Lung (tissue), 12 donors: ENCODE measurements around the gene TSEN34. TPM values are rescaled to one million over a fixed set of nuclear protein-coding genes. Genes with fewer than 3 reads are reported as not detected.
"Not testable (repeated sequence)": the region's sequence is repeated elsewhere in the genome, so short reads cannot be mapped to it uniquely, and the experiment has no call there.

Source experiments
- ATAC-seq: fragments of 200-7000 bp; cut with Tn5 transposase; one replicate; pipeline ENCODE4 v1.9.1; 2020; ENCODE audit warnings: moderate number of reproducible peaks; ENCODE audit not compliant: insufficient read depth, low FRiP score
- DNase-seq, 3 donors: peaks; one replicate each; pipeline ENCODE4 v3.0.0-alpha.2; 2013 to 2017
- H3K27ac ChIP-seq, 2 donors: one replicate each; pipeline ENCODE4 v1.5.1; 2013; ENCODE audit warnings: mild to moderate bottlenecking in 2 of 2, moderate library complexity in 2 of 2, control low read depth in 1 of 2, inconsistent platforms in 1 of 2, low read depth in 1 of 2, low read length in 1 of 2
- H3K27me3 ChIP-seq, 3 donors: one replicate each; pipeline ENCODE4 v1.5.1; 2013; ENCODE audit warnings: low read length in 2 of 3; ENCODE audit not compliant: control insufficient read depth in 3 of 3, insufficient read depth in 3 of 3
- H3K36me3 ChIP-seq, 4 donors: one replicate each; pipeline ENCODE4 v1.5.1; 2013; ENCODE audit warnings: low read length in 4 of 4, mild to moderate bottlenecking in 1 of 4, moderate library complexity in 1 of 4; ENCODE audit not compliant: control insufficient read depth in 4 of 4, insufficient read depth in 4 of 4
- H3K4me1 ChIP-seq, 5 donors: one replicate each; pipeline ENCODE4 v1.5.1; 2013; ENCODE audit warnings: low read length in 5 of 5, mild to moderate bottlenecking in 2 of 5, moderate library complexity in 1 of 5; ENCODE audit not compliant: control insufficient read depth in 5 of 5, insufficient read depth in 5 of 5
- H3K4me3 ChIP-seq: one replicate; pipeline ENCODE4 v1.5.1; 2013; ENCODE audit warnings: mild to moderate bottlenecking, control low read depth, moderate library complexity
- H3K9ac ChIP-seq, 2 donors: one replicate each; pipeline ENCODE4 v1.5.1; 2013; ENCODE audit warnings: low read length in 2 of 2, control low read depth in 1 of 2; ENCODE audit not compliant: insufficient read depth in 1 of 2
- H3K9me3 ChIP-seq, 4 donors: one replicate each; pipeline ENCODE4 v1.5.1; 2013; ENCODE audit warnings: low read length in 3 of 4, mild to moderate bottlenecking in 1 of 4, moderate library complexity in 1 of 4; ENCODE audit not compliant: control insufficient read depth in 4 of 4, insufficient read depth in 3 of 4
- CTCF ChIP-seq: IDR thresholded peaks from 2 replicates; pipeline ENCODE4 v1.5.1; 2012; ENCODE audit warnings: mild to moderate bottlenecking; ENCODE audit errors: control extremely low read depth, extremely low read depth
- WGBS, 2 donors: extraction: QIAGEN DNeasy Blood & Tissue Kit; methylation state at CpG; one replicate each; pipeline ENCODE4 v1.1.7; 2013; 5-methylcytosine and 5-hydroxymethylcytosine counted together
- polyA plus RNA-seq, 2 donors: library from polyadenylated mRNA; stranded (reverse); fragments of 200-250 nt; gene quantifications; one replicate each; pipeline ENCODE4 v1.2.1, GENCODE V29; 2013
- total RNA-seq, 2 donors: library from RNA; depleted of rRNA in 1 of 2; stranded (reverse); fragments of >200 nt in 1 of 2; gene quantifications; one replicate each; pipeline ENCODE4 v1.2.1, GENCODE V29; 2014 to 2021
- donor health status: control.
- donor health status: control.
- donor health status: Bipolar disorder and iron deficiency.
- donor health status: healthy.
- donor health status: DM: yes; HTN: yes; CAD: no.

The TSEN34 gene
- total and polyA plus RNA-seq, 4 donors = 38.0 to 102 (median 55.2) TPM

- WGBS, 2 donors = 85 to 90% methylated on average over 9 of the region's 9 CpGs
These were observed 25.8 kb downstream of the TSEN34 start for GRCh38 chr19:54216869-54217268.

GRCh38 chr19:54217517-54218247 lies 26.6 kb downstream of the TSEN34 start:
- 62 to 68% methylated on average over 14 to 17 of the region's 20 CpGs for WGBS, 2 donors
- not testable (repeated sequence) for H3K27ac ChIP-seq, H3K36me3 ChIP-seq, H3K4me3 ChIP-seq, ATAC-seq, H3K27me3 ChIP-seq, H3K4me1 ChIP-seq, DNase-seq, H3K9ac ChIP-seq, H3K9me3 ChIP-seq

More at GRCh38 chr19:54216869-54217268, 25.8 kb downstream of the TSEN34 start:
- TF ChIP-seq CTCF = no peak
- H3K4me1 ChIP-seq = no peaks in the 10 kb centered on the region
- DNase-seq (no peak), ATAC-seq (no peak)
- no peaks in the 10 kb centered on the region for H3K27me3 ChIP-seq
- H3K36me3 ChIP-seq = peaks cover 0 to 6% (median 0%) of the 10 kb centered on the region in 4 donors
- H3K4me3 ChIP-seq = no peak overlapping the region
- no peak overlapping the region for H3K9ac ChIP-seq
- H3K27ac ChIP-seq = no peak overlapping the region
- no peaks in the 10 kb centered on the region for H3K9me3 ChIP-seq

GRCh38 chr19:54218259-54218658 lies 27.2 kb downstream of the TSEN34 start:
- DNase-seq = no peak
- WGBS, 2 donors = 80 to 84% methylated on average over 8 of the region's 8 CpGs
- peaks cover 0 to 6% (median 0%) of the 10 kb centered on the region in 4 donors for H3K36me3 ChIP-seq
- H3K4me3 ChIP-seq = no peak overlapping the region
- H3K4me1 ChIP-seq = no peaks in the 10 kb centered on the region
- H3K9ac ChIP-seq = no peak overlapping the region
- H3K9me3 ChIP-seq = no peaks in the 10 kb centered on the region
- H3K27me3 ChIP-seq = peaks cover 0 to 5% (median 0%) of the 10 kb centered on the region in 3 donors
- H3K27ac ChIP-seq = no peak overlapping the region
- TF ChIP-seq CTCF = no peak
- ATAC-seq = no peak

GRCh38 chr19:54218960-54219661 lies 28.0 kb downstream of the TSEN34 start:
- Histone ChIP-seq H3K27ac (no peak overlapping the region), H3K9me3 (no peaks in the 10 kb centered on the region), H3K27me3 (peaks cover 0 to 5% (median 0%) of the 10 kb centered on the region in 3 donors), H3K4me3 (no peak overlapping the region), H3K36me3 (peaks cover 0 to 6% (median 0%) of the 10 kb centered on the region in 4 donors), H3K9ac (no peak overlapping the region), H3K4me1 (no peaks in the 10 kb centered on the region)
- no peak for TF ChIP-seq CTCF
- no peak for DNase-seq
- WGBS, 2 donors = 91 to 92% methylated on average over 26 to 27 of the region's 27 CpGs
- ATAC-seq = no peak

GRCh38 chr19:54219702-54220101 lies 28.6 kb downstream of the TSEN34 start:
- 86 to 93% methylated on average over 1 to 5 of the region's 5 CpGs for WGBS, 2 donors

GRCh38 chr19:54221947-54222346 lies 30.8 kb downstream of the TSEN34 start:
- not testable (repeated sequence) for ATAC-seq, H3K36me3 ChIP-seq, H3K4me3 ChIP-seq, H3K27ac ChIP-seq, H3K4me1 ChIP-seq, H3K27me3 ChIP-seq, H3K9me3 ChIP-seq, DNase-seq, H3K9ac ChIP-seq
- 82 to 98% methylated on average over 4 to 7 of the region's 7 CpGs for WGBS, 2 donors

More at GRCh38 chr19:54219702-54220101, 28.6 kb downstream of the TSEN34 start:
- not testable (repeated sequence) for H3K9me3 ChIP-seq, H3K27ac ChIP-seq, H3K4me1 ChIP-seq, DNase-seq, H3K27me3 ChIP-seq, H3K9ac ChIP-seq, ATAC-seq, H3K36me3 ChIP-seq, H3K4me3 ChIP-seq
